H9 (cell line): ENCODE results near the gene RNF214. TPM values are rescaled to one million over a fixed set of nuclear protein-coding genes. Genes with fewer than 3 reads are reported as not detected.

ENCODE experiments used
- DNase-seq: peaks from one replicate; pipeline ENCODE4 v3.0.0-alpha.2; 2017
- H2AFZ ChIP-seq: one replicate; pipeline ENCODE4 v1.6.1; 2013; ENCODE audit warnings: mild to moderate bottlenecking, low read length, control low read depth, moderate library complexity
- H2AK5ac ChIP-seq: 2 replicates; pipeline ENCODE4 v1.6.1; 2013; ENCODE audit warnings: low read length, control low read depth, mixed read lengths; ENCODE audit not compliant: insufficient read length
- H2BK120ac ChIP-seq: one replicate; pipeline ENCODE4 v1.6.1; 2013; ENCODE audit warnings: low read depth, mild to moderate bottlenecking, low read length, control low read depth, inconsistent platforms; ENCODE audit not compliant: poor library complexity, severe bottlenecking
- H2BK12ac ChIP-seq: 2 replicates; pipeline ENCODE4 v1.6.1; 2013; ENCODE audit warnings: low read length, control low read depth, mixed read lengths, low read depth; ENCODE audit not compliant: insufficient read length
- H2BK15ac ChIP-seq: 2 replicates; pipeline ENCODE4 v1.6.1; 2013; ENCODE audit warnings: low read depth, low read length, control low read depth
- H2BK20ac ChIP-seq: one replicate; pipeline ENCODE4 v1.6.1; 2013; ENCODE audit warnings: low read depth, mild to moderate bottlenecking, low read length, control low read depth, inconsistent platforms; ENCODE audit not compliant: poor library complexity, severe bottlenecking
- H2BK5ac ChIP-seq: 2 replicates; pipeline ENCODE4 v1.6.1; 2013; ENCODE audit warnings: low read length, control low read depth, mixed read lengths; ENCODE audit not compliant: insufficient read length
- H3K14ac ChIP-seq: 2 replicates; pipeline ENCODE4 v1.6.1; 2013; ENCODE audit warnings: low read length, control low read depth; ENCODE audit not compliant: insufficient read depth
- H3K18ac ChIP-seq: 2 replicates; pipeline ENCODE4 v1.6.1; 2013; ENCODE audit warnings: low read depth, mild to moderate bottlenecking, mixed read lengths, low read length, control low read depth; ENCODE audit not compliant: insufficient read length
- H3K23ac ChIP-seq: 2 replicates; pipeline ENCODE4 v1.6.1; 2013; ENCODE audit warnings: low read length, control low read depth, mixed read lengths, low read depth; ENCODE audit not compliant: insufficient read length
- H3K23me2 ChIP-seq: 2 replicates; pipeline ENCODE4 v1.6.1; 2013; ENCODE audit warnings: low read depth, mild to moderate bottlenecking, mixed read lengths, low read length, control low read depth; ENCODE audit not compliant: insufficient read length, poor library complexity, severe bottlenecking
- H3K27ac ChIP-seq: 2 replicates; pipeline ENCODE4 v1.5.1; 2013; ENCODE audit warnings: low read length, control low read depth, mixed read lengths, low read depth; ENCODE audit not compliant: insufficient read length
- H3K27me3 ChIP-seq: 2 replicates; pipeline ENCODE4 v1.6.1; 2013; ENCODE audit warnings: low read length, control low read depth, inconsistent platforms; ENCODE audit not compliant: insufficient read depth
- H3K4ac ChIP-seq: 2 replicates; pipeline ENCODE4 v1.6.1; 2013; ENCODE audit warnings: low read depth, mild to moderate bottlenecking, control low read depth, inconsistent platforms, low read length, moderate library complexity
- H3K4me1 ChIP-seq: 2 replicates; pipeline ENCODE4 v1.6.1; 2013; ENCODE audit warnings: low read length, control low read depth, inconsistent platforms; ENCODE audit not compliant: insufficient read depth
- H3K4me2 ChIP-seq: 2 replicates; pipeline ENCODE4 v1.6.1; 2013; ENCODE audit warnings: low read length, control low read depth, mixed read lengths; ENCODE audit not compliant: insufficient read length, insufficient read depth
- H3K56ac ChIP-seq: 2 replicates; pipeline ENCODE4 v1.6.1; 2013; ENCODE audit warnings: low read depth, mild to moderate bottlenecking, mixed read lengths, low read length, control low read depth; ENCODE audit not compliant: insufficient read length
- H3K79me1 ChIP-seq: 2 replicates; pipeline ENCODE4 v1.6.1; 2013; ENCODE audit warnings: low read depth, mild to moderate bottlenecking, moderate library complexity, low read length, control low read depth, inconsistent platforms; ENCODE audit not compliant: insufficient read depth, poor library complexity, severe bottlenecking
- H3K79me2 ChIP-seq: 2 replicates; pipeline ENCODE4 v1.6.1; 2013; ENCODE audit warnings: low read length, control low read depth, inconsistent platforms; ENCODE audit not compliant: insufficient read depth
- H3K9ac ChIP-seq: 2 replicates; pipeline ENCODE4 v1.6.1; 2013; ENCODE audit warnings: low read length, control low read depth, mixed read lengths; ENCODE audit not compliant: insufficient read length; ENCODE audit errors: extremely low read depth
- H3K9me3 ChIP-seq: one replicate; pipeline ENCODE4 v1.6.1; 2013; ENCODE audit warnings: low read depth, low read length, inconsistent platforms; ENCODE audit not compliant: control insufficient read depth
- H3T11ph ChIP-seq: one replicate; pipeline ENCODE4 v1.6.1; 2013; ENCODE audit warnings: mild to moderate bottlenecking, low read length, control low read depth, inconsistent platforms
- H4K20me1 ChIP-seq: one replicate; pipeline ENCODE4 v1.6.1; 2013; ENCODE audit not compliant: control insufficient read depth, insufficient read length, insufficient read depth
- H4K5ac ChIP-seq: 2 replicates; pipeline ENCODE4 v1.6.1; 2013; ENCODE audit warnings: low read depth, mild to moderate bottlenecking, mixed read lengths, low read length, control low read depth; ENCODE audit not compliant: insufficient read length
- H4K8ac ChIP-seq: replicated peaks from 2 replicates; pipeline ENCODE4 v1.6.1; 2013; ENCODE audit warnings: low read length, control low read depth, mixed read lengths, low read depth; ENCODE audit not compliant: insufficient read length
- H4K91ac ChIP-seq: 2 replicates; pipeline ENCODE4 v1.6.1; 2013; ENCODE audit warnings: low read depth, mild to moderate bottlenecking, moderate library complexity, mixed read lengths, low read length, control low read depth; ENCODE audit not compliant: insufficient read length
- H3K27ac Mint-ChIP-seq, 3 experiments: 2 replicates in 2 of 3; 3 replicates in 1 of 3; pipeline ENCODE4 v1.8.0; 2020 to 2021; ENCODE audit warnings: mixed read lengths in 3 of 3, mild to moderate bottlenecking in 1 of 3, moderate library complexity in 1 of 3
- H3K27me3 Mint-ChIP-seq: 2 replicates; pipeline ENCODE4 v1.8.0; 2021; ENCODE audit warnings: low read depth, mild to moderate bottlenecking, moderate library complexity, mixed read lengths
- H3K36me3 Mint-ChIP-seq, 3 experiments: 2 replicates in 2 of 3; 3 replicates in 1 of 3; pipeline ENCODE4 v1.8.0; 2020 to 2021; ENCODE audit warnings: low read depth in 3 of 3, mixed read lengths in 3 of 3; ENCODE audit not compliant: insufficient read depth in 1 of 3
- H3K4me1 Mint-ChIP-seq, 2 experiments: 2 replicates each; pipeline ENCODE4 v1.8.0; 2020; ENCODE audit warnings: mixed read lengths in 2 of 2
- H3K4me3 Mint-ChIP-seq, 2 experiments: 2 replicates in 1 of 2; 3 replicates in 1 of 2; pipeline ENCODE4 v1.8.0; 2020 to 2021; ENCODE audit warnings: mild to moderate bottlenecking in 2 of 2, mixed read lengths in 2 of 2, moderate library complexity in 1 of 2
- H3K9me3 Mint-ChIP-seq, 2 experiments: 2 replicates in 1 of 2; 3 replicates in 1 of 2; pipeline ENCODE4 v1.8.0; 2020; ENCODE audit warnings: mild to moderate bottlenecking in 2 of 2, mixed read lengths in 2 of 2, moderate library complexity in 1 of 2
- CTCF ChIP-seq: fragments of 200-600 bp; sonication (generic); conservative IDR thresholded peaks from 3 replicates; pipeline ENCODE4 v1.8.0; 2021; ENCODE audit warnings: antibody characterized with exemption, mild to moderate bottlenecking
- WGBS: extraction: QIAGEN DNeasy Blood & Tissue Kit; methylation state at CpG from one replicate; pipeline ENCODE4 v1.1.7; 2013; ENCODE audit warnings: missing lambda C conversion rate, low lambda C conversion rate, mixed read lengths; ENCODE audit not compliant: insufficient read length; ENCODE audit errors: extremely low coverage; 5-methylcytosine and 5-hydroxymethylcytosine counted together
- total RNA-seq: library from RNA; stranded (reverse); gene quantifications from 2 replicates; pipeline ENCODE4 v1.2.1, GENCODE V29; 2021

The RNF214 gene
- total RNA-seq, 1 experiment from 2014 or later: 26.0 TPM

DNA sequence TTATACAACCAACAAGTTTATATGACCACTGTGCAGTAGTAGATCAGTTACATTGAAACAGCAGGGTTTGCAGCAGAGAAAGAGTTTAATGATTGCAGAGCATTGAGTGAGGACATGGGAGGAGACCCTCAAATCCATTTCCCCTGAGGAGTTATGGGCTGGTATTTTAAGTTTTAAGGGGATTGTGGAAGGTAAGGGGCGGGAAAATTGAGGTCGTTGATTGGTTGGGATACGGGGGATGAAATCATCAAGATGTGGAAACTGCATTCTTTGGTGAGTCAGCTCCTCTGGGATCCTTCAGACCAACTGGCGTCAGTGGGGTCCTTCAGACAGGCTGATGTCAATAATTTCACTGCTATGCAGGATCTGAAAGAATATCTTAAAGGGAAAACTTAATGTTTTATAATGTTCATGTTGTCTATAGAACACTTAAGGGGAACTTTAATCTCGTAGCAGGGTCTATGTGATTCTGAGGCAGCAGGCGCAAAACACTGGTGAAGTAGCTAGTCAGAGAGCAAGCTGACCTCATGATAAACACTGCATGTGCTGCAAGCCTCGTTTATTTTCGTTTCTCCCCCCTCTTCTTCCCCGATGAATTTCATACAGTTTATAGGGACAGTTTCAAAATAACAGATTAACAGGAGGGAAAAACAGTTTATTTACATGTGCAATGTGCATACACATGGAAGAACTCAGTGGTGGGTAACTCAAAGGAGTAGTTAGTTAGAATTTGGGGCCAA, 41.2 kb downstream of the RNF214 start:
- Histone ChIP-seq H3K79me1 (no peaks in the 10 kb centered on the region), H3K56ac (no peak overlapping the region), H3K4ac (no peak overlapping the region), H3K4me2 (no peak overlapping the region), H2BK5ac (no peak overlapping the region), H3K18ac (no peak overlapping the region), H4K5ac (no peak overlapping the region), H3K79me2 (no peaks in the 10 kb centered on the region), H3K4me1 (no peaks in the 10 kb centered on the region), H3K14ac (no peak overlapping the region), H3K23ac (no peak overlapping the region), H2BK15ac (no peak overlapping the region), H3K27ac (no peak overlapping the region), H2AFZ (no peak overlapping the region), H4K91ac (no peak overlapping the region), H4K8ac (no peak overlapping the region), H2BK20ac (no peak overlapping the region), H3T11ph (no peak overlapping the region), H2BK120ac (no peak overlapping the region), H3K9ac (no peak overlapping the region), H3K23me2 (no peaks in the 10 kb centered on the region), H3K27me3 (no peaks in the 10 kb centered on the region), H3K9me3 (no peaks in the 10 kb centered on the region), H4K20me1 (no peaks in the 10 kb centered on the region), H2AK5ac (no peak overlapping the region), H2BK12ac (no peak overlapping the region)
- Mint-ChIP-seq H3K27me3 (0 out of 2 replicates have a peak, but pooled peaks cover 1% of the 10 kb centered on the region), H3K4me1 (peaks cover 4 to 6% of the 10 kb centered on the region in 2 experiments; a peak in 3 of 4 replicates), H3K9me3 (no peaks in the 10 kb centered on the region), H3K36me3 (peaks cover 3 to 19% (median 8%) of the 10 kb centered on the region in 3 experiments; a peak in 5 of 7 replicates), H3K4me3 (no peak overlapping the region), H3K27ac (peak overlapping the region in 1 of 3 experiments; percentile 42; a peak in 3 of 7 replicates)
- TF ChIP-seq CTCF: no peak
- DNase-seq: no peak
- 100% methylated on average over 2 of the region's 9 CpGs for WGBS
